Skeletal muscle tissue (tissue), 4 donors: ENCODE measurements around the gene FAM9A. TPM values are rescaled to one million over a fixed set of nuclear protein-coding genes. Genes with fewer than 3 reads are reported as not detected.
"Not testable (repeated sequence)": the region's sequence is repeated elsewhere in the genome, so short reads cannot be mapped to it uniquely, and the experiment has no call there.

Source experiments
- H3K27ac ChIP-seq: one replicate; pipeline ENCODE4 v1.7.0; 2013; ENCODE audit warnings: mild to moderate bottlenecking, low read depth, low read length, inconsistent platforms
- H3K27me3 ChIP-seq, 3 donors: one replicate each; pipeline ENCODE4 v1.7.0; 2013; ENCODE audit warnings: low read length in 3 of 3; ENCODE audit not compliant: control insufficient read depth in 3 of 3, insufficient read depth in 3 of 3
- H3K36me3 ChIP-seq, 3 donors: one replicate each; pipeline ENCODE4 v1.7.0; 2013; ENCODE audit warnings: low read length in 3 of 3; ENCODE audit not compliant: control insufficient read depth in 3 of 3, insufficient read depth in 3 of 3
- H3K4me1 ChIP-seq, 3 donors: one replicate each; pipeline ENCODE4 v1.7.0; 2013; ENCODE audit warnings: low read length in 3 of 3, mild to moderate bottlenecking in 3 of 3; ENCODE audit not compliant: control insufficient read depth in 3 of 3, insufficient read depth in 3 of 3
- H3K4me3 ChIP-seq, 3 donors: one replicate each; pipeline ENCODE4 v1.7.0; 2013; ENCODE audit warnings: low read length in 3 of 3
- H3K9ac ChIP-seq, 3 donors: one replicate each; pipeline ENCODE4 v1.7.0; 2013; ENCODE audit warnings: low read length in 3 of 3, mild to moderate bottlenecking in 3 of 3, moderate library complexity in 2 of 3, low read depth in 1 of 3
- H3K9me3 ChIP-seq, 3 donors: one replicate each; pipeline ENCODE4 v1.7.0; 2013; ENCODE audit warnings: low read length in 3 of 3; ENCODE audit not compliant: control insufficient read depth in 3 of 3
- total RNA-seq: library from RNA; depleted of rRNA; stranded (reverse); fragments of >200 nt; gene quantifications from one replicate; pipeline ENCODE4 v1.2.3, GENCODE V29; 2014
- donor health status: Osteomylitis.

Gene FAM9A
- total RNA-seq, 1 donor from 2014 or later, result not detected

GRCh38 chrX:8782595-8782994 lies 18.6 kb downstream of the FAM9A start:
- no peaks in the 10 kb centered on the region for H3K9me3 ChIP-seq
- no peaks in the 10 kb centered on the region for H3K4me1 ChIP-seq
- H3K36me3 ChIP-seq, result no peaks in the 10 kb centered on the region
- H3K9ac ChIP-seq, result no peak overlapping the region
- no peaks in the 10 kb centered on the region for H3K27me3 ChIP-seq
- H3K27ac ChIP-seq, result no peak overlapping the region
- H3K4me3 ChIP-seq, result no peak overlapping the region

DNA sequence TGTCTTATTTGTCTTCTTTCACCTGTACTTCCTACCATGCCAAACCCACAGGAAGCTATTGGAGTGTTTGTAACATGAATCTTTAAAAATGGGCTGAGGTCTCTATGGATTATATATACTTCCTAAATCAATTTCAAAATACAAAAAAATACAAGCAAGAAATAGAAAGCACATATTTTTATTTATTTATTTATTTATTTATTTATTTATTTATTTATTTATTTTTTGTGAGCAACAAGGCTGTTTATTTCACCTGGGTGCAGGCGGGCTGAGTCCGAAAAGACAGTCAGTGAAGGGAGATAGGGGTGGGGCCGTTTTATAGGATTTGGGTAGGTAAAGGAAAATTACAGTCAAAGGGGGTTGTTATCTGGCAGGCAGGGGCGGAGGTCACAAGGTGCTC lies 19.3 kb downstream of the FAM9A start:
- not testable (repeated sequence) for H3K9ac ChIP-seq, H3K27ac ChIP-seq, H3K9me3 ChIP-seq, H3K27me3 ChIP-seq, H3K4me1 ChIP-seq, H3K4me3 ChIP-seq, H3K36me3 ChIP-seq

GRCh38 chrX:8773117-8773516 lies 28.1 kb downstream of the FAM9A start:
- Histone ChIP-seq H3K27me3 (peaks cover 0 to 3% (median 0%) of the 10 kb centered on the region in 3 donors), H3K4me3 (no peak overlapping the region), H3K4me1 (no peaks in the 10 kb centered on the region)

DNA sequence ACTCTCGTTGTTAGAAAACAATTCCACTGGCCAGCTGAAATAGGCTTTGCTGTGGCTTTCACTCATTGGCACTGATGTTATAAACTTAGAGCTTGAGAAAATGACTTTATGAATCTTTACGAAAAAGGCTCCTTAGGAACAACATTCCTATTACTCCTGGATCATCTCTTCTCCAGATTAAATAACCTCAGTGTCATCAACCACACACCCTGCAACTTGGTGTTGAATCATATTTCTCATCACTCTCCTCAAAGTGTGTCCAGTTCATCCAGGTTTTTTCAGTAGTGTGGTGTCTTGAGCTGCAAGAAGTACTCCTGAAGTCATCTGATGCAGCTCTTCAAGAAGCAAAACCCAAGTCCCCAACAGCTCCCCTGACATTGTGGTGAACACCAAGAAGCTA lies 41.2 kb downstream of the FAM9A start:
- H3K4me3 ChIP-seq, result no peak overlapping the region
- H3K9ac ChIP-seq, result no peak overlapping the region
- H3K9me3 ChIP-seq, result no peaks in the 10 kb centered on the region
- no peak overlapping the region for H3K27ac ChIP-seq
- H3K36me3 ChIP-seq, result no peaks in the 10 kb centered on the region
- no peaks in the 10 kb centered on the region for H3K27me3 ChIP-seq
- no peaks in the 10 kb centered on the region for H3K4me1 ChIP-seq

More at GRCh38 chrX:8773117-8773516, 28.1 kb downstream of the FAM9A start:
- Histone ChIP-seq H3K9me3 (no peaks in the 10 kb centered on the region), H3K27ac (no peak overlapping the region), H3K36me3 (no peaks in the 10 kb centered on the region), H3K9ac (no peak overlapping the region)

DNA sequence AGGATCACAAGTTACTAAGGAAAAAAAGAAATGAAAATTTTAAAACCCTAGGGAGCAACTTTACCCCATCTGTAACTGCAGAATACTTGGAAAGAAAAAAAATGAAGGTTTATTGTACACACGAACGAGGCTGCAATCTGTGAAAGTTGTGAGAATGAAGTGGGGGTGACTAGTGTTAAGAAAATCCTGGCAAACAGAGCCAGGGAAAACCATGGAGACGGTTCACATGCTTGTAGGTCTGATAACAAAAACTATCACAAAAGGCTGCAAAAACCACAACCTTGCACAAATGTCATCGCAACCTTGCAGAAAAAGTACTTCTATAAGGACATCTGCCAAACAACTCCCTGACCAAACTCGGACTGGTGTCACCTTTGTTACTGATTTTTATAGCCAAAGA lies 42.5 kb downstream of the FAM9A start:
- H3K9ac ChIP-seq, H3K27me3 ChIP-seq, H3K4me1 ChIP-seq, H3K36me3 ChIP-seq, H3K4me3 ChIP-seq, H3K27ac ChIP-seq, H3K9me3 ChIP-seq: not testable (repeated sequence)

- not testable (repeated sequence) for H3K36me3 ChIP-seq, H3K4me1 ChIP-seq, H3K9me3 ChIP-seq, H3K4me3 ChIP-seq, H3K9ac ChIP-seq, H3K27ac ChIP-seq, H3K27me3 ChIP-seq
Observed at GRCh38 chrX:8757609-8758389, 43.4 kb downstream of the FAM9A start.

DNA sequence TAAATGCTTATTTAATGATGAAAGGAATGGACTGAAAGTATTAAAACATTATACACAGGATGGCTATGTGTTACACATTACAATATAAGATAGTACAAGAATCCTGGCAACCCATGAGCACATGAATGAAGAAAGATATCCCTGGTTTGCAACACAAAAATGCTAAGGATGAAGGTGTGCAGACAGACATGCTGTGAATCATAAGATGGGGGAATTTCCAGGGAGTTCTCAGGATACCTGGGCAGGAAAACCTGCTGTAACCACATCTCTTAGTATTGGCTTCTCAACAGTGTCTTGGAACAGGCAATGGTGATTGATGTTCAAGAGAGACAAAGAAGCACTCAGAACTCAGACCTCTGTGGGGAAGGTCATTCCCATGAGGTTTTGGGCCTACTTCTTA lies 45.4 kb downstream of the FAM9A start:
- H3K27me3 ChIP-seq, result no peaks in the 10 kb centered on the region
- H3K36me3 ChIP-seq, result no peaks in the 10 kb centered on the region
- H3K4me1 ChIP-seq, result no peaks in the 10 kb centered on the region
- H3K9ac ChIP-seq, result no peak overlapping the region
- no peak overlapping the region for H3K4me3 ChIP-seq
- no peak overlapping the region for H3K27ac ChIP-seq
- H3K9me3 ChIP-seq, result no peaks in the 10 kb centered on the region

DNA sequence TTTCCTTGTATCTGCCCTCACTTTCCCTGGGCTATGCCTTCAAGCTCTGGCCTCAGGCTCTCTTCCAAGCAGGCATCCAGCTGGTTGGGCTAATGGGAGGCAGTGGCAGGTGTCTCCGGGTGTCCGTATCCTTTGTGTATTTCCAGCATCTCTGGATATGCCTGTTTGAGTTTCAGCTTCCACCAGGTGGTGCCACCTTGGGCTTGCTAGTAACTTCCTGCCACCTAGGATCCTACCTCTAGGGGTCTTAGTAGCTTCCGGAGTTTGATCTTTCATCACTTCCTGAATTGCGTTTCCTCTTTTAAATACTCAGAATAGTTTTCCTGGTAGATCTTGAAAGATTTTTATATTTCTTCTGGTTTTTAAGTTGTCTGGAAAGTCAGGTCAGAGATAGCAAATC lies 46.1 kb downstream of the FAM9A start:
- Histone ChIP-seq H3K27me3 (peaks cover 0 to 3% (median 0%) of the 10 kb centered on the region in 3 donors), H3K4me1 (no peaks in the 10 kb centered on the region), H3K27ac (no peak overlapping the region), H3K36me3 (no peaks in the 10 kb centered on the region), H3K9ac (no peak overlapping the region), H3K9me3 (no peaks in the 10 kb centered on the region), H3K4me3 (no peak overlapping the region)

DNA sequence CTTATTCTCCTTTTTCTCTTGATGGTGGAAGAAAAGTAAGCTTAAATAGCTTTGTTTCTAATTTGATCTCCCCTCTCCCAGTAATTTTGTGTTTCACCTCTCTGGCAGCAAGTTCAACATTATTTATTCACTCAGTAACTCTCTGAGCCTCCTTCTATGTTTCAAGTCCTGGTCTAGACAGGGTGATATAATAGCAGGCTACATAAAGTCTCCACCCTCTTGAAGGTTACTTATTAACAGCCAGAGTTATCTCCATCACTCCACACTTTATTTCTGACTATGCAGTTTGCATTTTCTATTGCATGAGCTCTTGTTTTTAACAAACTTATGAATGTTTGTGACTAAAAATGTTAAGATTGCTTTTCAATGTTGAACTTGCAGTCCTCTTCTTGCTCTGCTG lies 51.5 kb downstream of the FAM9A start:
- Histone ChIP-seq H3K27me3 (peaks cover 0 to 3% (median 0%) of the 10 kb centered on the region in 3 donors), H3K4me1 (no peaks in the 10 kb centered on the region)

DNA sequence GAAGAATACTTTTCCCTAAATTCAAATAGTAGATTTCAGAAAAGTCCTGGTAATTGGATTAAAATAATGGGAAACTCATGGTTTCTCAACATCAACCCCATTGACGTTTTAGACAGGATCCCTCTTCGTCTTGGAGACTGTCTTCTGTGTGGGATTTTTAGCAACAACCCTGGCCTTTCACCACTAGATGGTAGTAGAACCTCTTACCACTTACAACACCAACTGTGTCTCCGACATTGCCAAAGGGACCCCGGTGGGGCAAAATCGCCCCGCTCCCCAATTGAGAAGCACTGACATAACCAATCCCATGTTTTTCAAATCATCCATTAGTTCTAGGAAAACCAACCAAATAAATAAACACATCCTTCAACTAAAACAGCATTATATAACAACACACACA lies 52.3 kb downstream of the FAM9A start:
- H3K4me3 ChIP-seq, result no peak overlapping the region
- no peak overlapping the region for H3K9ac ChIP-seq
- no peaks in the 10 kb centered on the region for H3K36me3 ChIP-seq
- no peak overlapping the region for H3K27ac ChIP-seq
- H3K9me3 ChIP-seq, result no peaks in the 10 kb centered on the region
- no peaks in the 10 kb centered on the region for H3K4me1 ChIP-seq
- peaks cover 0 to 3% (median 0%) of the 10 kb centered on the region in 3 donors for H3K27me3 ChIP-seq

More for the DNA sequence above, 51.5 kb downstream of the FAM9A start:
- H3K9me3 ChIP-seq, result no peaks in the 10 kb centered on the region
- H3K4me3 ChIP-seq, result no peak overlapping the region
- no peak overlapping the region for H3K27ac ChIP-seq
- H3K9ac ChIP-seq, result no peak overlapping the region
- H3K36me3 ChIP-seq, result no peaks in the 10 kb centered on the region
